Measurements from ENCODE around the gene AZU1.
"Not testable (repeated sequence)": the region's sequence is repeated elsewhere in the genome, so short reads cannot be mapped to it uniquely, and the experiment has no call there.

AZU1 gene

GRCh38 chr19:829129-829758 lies 1.6 kb downstream of the AZU1 start:
- no peak for DNase-seq (ENCODE audit: low read depth in 2 of 2)

- no peak for DNase-seq (ENCODE audit: low read depth in 2 of 2)
Observed at GRCh38 chr19:831407-832369, 4.1 kb downstream of the AZU1 start.

- no peak for DNase-seq (ENCODE audit: low read depth in 2 of 2)
Observed at GRCh38 chr19:834216-834615, 6.6 kb downstream of the AZU1 start.

GRCh38 chr19:835210-835810 lies 7.7 kb downstream of the AZU1 start:
- no peak for DNase-seq (ENCODE audit: low read depth in 2 of 2)

GRCh38 chr19:840519-841206 lies 13.0 kb downstream of the AZU1 start, which contains the start of gene PRTN3:
Gene PRTN3 (plus strand): TSS chr19:840999. CDS start chr19:841009, 10 bp downstream.
- DNase-seq (ENCODE audit: low read depth in 2 of 2) = no peak

GRCh38 chr19:842802-843179 lies 15.2 kb downstream of the AZU1 start:
- DNase-seq (ENCODE audit: low read depth in 2 of 2) = not testable (repeated sequence)

GRCh38 chr19:843180-843835 lies 15.7 kb downstream of the AZU1 start:
- no peak for DNase-seq (ENCODE audit: low read depth in 2 of 2)

GRCh38 chr19:843836-844545 lies 16.4 kb downstream of the AZU1 start:
- no peak for DNase-seq (ENCODE audit: low read depth in 2 of 2)

GRCh38 chr19:844546-844971 lies 16.9 kb downstream of the AZU1 start:
- DNase-seq (ENCODE audit: low read depth in 2 of 2) = no peak

GRCh38 chr19:845707-846521 lies 18.3 kb downstream of the AZU1 start:
- no peak for DNase-seq (ENCODE audit: low read depth in 2 of 2)

- DNase-seq (ENCODE audit: low read depth in 2 of 2) = no peak
Observed at GRCh38 chr19:848386-848921, 20.8 kb downstream of the AZU1 start.

GRCh38 chr19:849195-849594 lies 21.6 kb downstream of the AZU1 start:
- DNase-seq (ENCODE audit: low read depth in 2 of 2) = not testable (repeated sequence)

GRCh38 chr19:850221-850978 lies 22.8 kb downstream of the AZU1 start:
- no peak for DNase-seq (ENCODE audit: low read depth in 2 of 2)

GRCh38 chr19:850979-851335 lies 23.3 kb downstream of the AZU1 start:
- DNase-seq (ENCODE audit: low read depth in 2 of 2) = no peak

- no peak for DNase-seq (ENCODE audit: low read depth in 2 of 2)
Observed at GRCh38 chr19:852136-853013, 24.7 kb downstream of the AZU1 start, which contains the start of gene ELANE. Gene ELANE (plus strand): TSS chr19:852303. CDS start chr19:852329, 26 bp downstream.

GRCh38 chr19:853014-853585 lies 25.5 kb downstream of the AZU1 start:
- DNase-seq (ENCODE audit: low read depth in 2 of 2) = no peak

GRCh38 chr19:853614-854220 lies 26.1 kb downstream of the AZU1 start:
- DNase-seq (ENCODE audit: low read depth in 2 of 2) = not testable (repeated sequence)
